ENCODE results near the gene FBXL17.

FBXL17 gene

DNA sequence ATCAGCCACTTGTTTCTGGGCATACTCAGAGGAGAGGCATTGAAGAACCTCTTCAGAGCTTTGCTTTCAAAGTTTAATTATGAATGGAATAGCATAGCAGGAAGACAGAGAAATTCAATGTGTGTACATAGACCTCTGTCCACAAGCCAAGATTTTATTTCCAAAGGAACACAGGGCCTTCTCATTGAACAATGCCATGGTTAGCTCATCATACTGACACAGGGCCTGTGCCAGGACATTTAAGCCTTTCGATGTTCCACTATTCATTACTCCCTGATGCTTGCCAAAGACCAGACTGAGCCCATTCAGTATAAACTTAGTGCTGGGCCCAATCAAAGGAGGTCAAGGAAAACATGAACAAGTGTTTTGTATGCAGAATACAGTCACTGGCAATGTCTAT lies 280.8 kb downstream of the FBXL17 start:
- Histone ChIP-seq H3K27ac (ENCODE audit: extremely low read depth, low read depth, low read length) (no peak overlapping the region), H3K36me3 (ENCODE audit: control insufficient read depth in 2 of 2, insufficient read depth in 1 of 2, low read length in 2 of 2) (no peaks in the 10 kb centered on the region), H3K9me3 (ENCODE audit: control insufficient read depth, insufficient read depth, low read depth, low read length) (no peaks in the 10 kb centered on the region), H3K4me1 (ENCODE audit: control insufficient read depth, insufficient read depth, low read length) (no peaks in the 10 kb centered on the region), H3K4me3 (ENCODE audit: low read depth, low read length) (no peak overlapping the region)
- ChIA-PET CTCF (interaction anchor here (4.1 kb wide), 1 partner anchor 7 kb away, joined by 15 read pairs; no protein-coding TSS in a partner anchor), POLR2A (no interaction called here)
- TF ChIP-seq PRDM1 (tag by site-specific recombination; IDR thresholded peaks at IDR 0.05) (no peak), PATZ1 (tag by site-specific recombination; IDR thresholded peaks at IDR 0.05) (no peak), SCRT2 (tag by site-specific recombination; IDR thresholded peaks at IDR 0.05) (no peak), ZNF76 (tag by site-specific recombination; IDR thresholded peaks at IDR 0.05; ENCODE audit: borderline replicate concordance, low read depth) (no peak), ZFP69B (tag by site-specific recombination; IDR thresholded peaks at IDR 0.05) (no peak), ZNF830 (tag by site-specific recombination; IDR thresholded peaks at IDR 0.05; ENCODE audit: low read depth) (no peak), ZBTB6 (tag by site-specific recombination; IDR thresholded peaks at IDR 0.05) (no peak), ZBTB8A (tag by site-specific recombination; IDR thresholded peaks at IDR 0.05) (no peak), ZNF548 (tag by site-specific recombination; IDR thresholded peaks at IDR 0.05) (no peak), MYNN (tag by site-specific recombination; IDR thresholded peaks at IDR 0.05; ENCODE audit: borderline replicate concordance) (no peak), KLF9 (tag by site-specific recombination; IDR thresholded peaks at IDR 0.05; ENCODE audit: low read depth) (no peak), MEIS1 (CRISPR knock-in tag; IDR thresholded peaks at IDR 0.05; ENCODE audit: borderline replicate concordance) (no peak), PRDM2 (tag by site-specific recombination; IDR thresholded peaks at IDR 0.05; ENCODE audit: borderline replicate concordance) (no peak)
- TF ChIP-seq, protein P1, sequence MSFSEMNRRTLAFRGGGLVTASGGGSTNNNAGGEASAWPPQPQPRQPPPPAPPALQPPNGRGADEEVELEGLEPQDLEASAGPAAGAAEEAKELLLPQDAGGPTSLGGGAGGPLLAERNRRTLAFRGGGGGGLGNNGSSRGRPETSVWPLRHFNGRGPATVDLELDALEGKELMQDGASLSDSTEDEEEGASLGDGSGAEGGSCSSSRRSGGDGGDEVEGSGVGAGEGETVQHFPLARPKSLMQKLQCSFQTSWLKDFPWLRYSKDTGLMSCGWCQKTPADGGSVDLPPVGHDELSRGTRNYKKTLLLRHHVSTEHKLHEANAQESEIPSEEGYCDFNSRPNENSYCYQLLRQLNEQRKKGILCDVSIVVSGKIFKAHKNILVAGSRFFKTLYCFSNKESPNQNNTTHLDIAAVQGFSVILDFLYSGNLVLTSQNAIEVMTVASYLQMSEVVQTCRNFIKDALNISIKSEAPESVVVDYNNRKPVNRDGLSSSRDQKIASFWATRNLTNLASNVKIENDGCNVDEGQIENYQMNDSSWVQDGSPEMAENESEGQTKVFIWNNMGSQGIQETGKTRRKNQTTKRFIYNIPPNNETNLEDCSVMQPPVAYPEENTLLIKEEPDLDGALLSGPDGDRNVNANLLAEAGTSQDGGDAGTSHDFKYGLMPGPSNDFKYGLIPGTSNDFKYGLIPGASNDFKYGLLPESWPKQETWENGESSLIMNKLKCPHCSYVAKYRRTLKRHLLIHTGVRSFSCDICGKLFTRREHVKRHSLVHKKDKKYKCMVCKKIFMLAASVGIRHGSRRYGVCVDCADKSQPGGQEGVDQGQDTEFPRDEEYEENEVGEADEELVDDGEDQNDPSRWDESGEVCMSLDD (tag by site-specific recombination; IDR thresholded peaks at IDR 0.05) = no peak
- TF ChIP-seq, protein P2, sequence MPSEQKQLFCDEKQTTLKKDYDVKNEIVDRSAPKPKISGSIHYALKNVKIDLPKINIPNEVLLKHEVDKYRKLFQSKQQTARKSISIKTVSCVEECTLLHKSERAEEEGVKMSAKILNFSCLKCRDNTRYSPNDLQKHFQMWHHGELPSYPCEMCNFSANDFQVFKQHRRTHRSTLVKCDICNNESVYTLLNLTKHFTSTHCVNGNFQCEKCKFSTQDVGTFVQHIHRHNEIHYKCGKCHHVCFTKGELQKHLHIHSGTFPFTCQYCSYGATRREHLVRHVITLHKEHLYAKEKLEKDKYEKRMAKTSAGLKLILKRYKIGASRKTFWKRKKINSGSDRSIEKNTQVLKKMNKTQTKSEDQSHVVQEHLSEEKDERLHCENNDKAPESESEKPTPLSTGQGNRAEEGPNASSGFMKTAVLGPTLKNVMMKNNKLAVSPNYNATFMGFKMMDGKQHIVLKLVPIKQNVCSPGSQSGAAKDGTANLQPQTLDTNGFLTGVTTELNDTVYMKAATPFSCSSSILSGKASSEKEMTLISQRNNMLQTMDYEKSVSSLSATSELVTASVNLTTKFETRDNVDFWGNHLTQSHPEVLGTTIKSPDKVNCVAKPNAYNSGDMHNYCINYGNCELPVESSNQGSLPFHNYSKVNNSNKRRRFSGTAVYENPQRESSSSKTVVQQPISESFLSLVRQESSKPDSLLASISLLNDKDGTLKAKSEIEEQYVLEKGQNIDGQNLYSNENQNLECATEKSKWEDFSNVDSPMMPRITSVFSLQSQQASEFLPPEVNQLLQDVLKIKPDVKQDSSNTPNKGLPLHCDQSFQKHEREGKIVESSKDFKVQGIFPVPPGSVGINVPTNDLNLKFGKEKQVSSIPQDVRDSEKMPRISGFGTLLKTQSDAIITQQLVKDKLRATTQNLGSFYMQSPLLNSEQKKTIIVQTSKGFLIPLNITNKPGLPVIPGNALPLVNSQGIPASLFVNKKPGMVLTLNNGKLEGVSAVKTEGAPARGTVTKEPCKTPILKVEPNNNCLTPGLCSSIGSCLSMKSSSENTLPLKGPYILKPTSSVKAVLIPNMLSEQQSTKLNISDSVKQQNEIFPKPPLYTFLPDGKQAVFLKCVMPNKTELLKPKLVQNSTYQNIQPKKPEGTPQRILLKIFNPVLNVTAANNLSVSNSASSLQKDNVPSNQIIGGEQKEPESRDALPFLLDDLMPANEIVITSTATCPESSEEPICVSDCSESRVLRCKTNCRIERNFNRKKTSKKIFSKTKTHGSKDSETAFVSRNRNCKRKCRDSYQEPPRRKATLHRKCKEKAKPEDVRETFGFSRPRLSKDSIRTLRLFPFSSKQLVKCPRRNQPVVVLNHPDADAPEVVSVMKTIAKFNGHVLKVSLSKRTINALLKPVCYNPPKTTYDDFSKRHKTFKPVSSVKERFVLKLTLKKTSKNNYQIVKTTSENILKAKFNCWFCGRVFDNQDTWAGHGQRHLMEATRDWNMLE (tag by site-specific recombination; conservative IDR thresholded peaks at IDR 0.05; ENCODE audit: low read depth) = no peak
- TF ChIP-seq, protein P3, sequence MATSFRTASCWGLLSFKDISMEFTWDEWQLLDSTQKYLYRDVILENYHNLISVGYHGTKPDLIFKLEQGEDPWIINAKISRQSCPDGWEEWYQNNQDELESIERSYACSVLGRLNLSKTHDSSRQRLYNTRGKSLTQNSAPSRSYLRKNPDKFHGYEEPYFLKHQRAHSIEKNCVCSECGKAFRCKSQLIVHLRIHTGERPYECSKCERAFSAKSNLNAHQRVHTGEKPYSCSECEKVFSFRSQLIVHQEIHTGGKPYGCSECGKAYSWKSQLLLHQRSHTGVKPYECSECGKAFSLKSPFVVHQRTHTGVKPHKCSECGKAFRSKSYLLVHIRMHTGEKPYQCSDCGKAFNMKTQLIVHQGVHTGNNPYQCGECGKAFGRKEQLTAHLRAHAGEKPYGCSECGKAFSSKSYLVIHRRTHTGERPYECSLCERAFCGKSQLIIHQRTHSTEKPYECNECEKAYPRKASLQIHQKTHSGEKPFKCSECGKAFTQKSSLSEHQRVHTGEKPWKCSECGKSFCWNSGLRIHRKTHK (tag by site-specific recombination; IDR thresholded peaks at IDR 0.05) = no peak
- TF ChIP-seq, protein P4, sequence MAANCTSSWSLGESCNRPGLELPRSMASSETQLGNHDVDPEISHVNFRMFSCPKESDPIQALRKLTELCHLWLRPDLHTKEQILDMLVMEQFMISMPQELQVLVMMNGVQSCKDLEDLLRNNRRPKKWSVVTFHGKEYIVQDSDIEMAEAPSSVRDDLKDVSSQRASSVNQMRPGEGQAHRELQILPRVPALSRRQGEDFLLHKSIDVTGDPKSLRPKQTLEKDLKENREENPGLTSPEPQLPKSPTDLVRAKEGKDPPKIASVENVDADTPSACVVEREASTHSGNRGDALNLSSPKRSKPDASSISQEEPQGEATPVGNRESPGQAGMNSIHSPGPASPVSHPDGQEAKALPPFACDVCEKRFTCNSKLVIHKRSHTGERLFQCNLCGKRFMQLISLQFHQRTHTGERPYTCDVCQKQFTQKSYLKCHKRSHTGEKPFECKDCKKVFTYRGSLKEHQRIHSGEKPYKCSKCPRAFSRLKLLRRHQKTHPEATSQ (tag by site-specific recombination; IDR thresholded peaks at IDR 0.05) = no peak
